Stimulated activated naive CD8-positive, alpha-beta T cell treated with anti-CD3 and anti-CD28 coated beads, Interleukin-15, amount 100 ng/mL, for 72 hours (primary cell): Measurements from ENCODE around the gene PRKN.

Experiments
- ATAC-seq: fragments of 150-1000 bp; cut with Tn5 transposase; 2 replicates; pipeline ENCODE4 v1.10.0; 2021; ENCODE audit warnings: mild to moderate bottlenecking, moderate library complexity
- DNase-seq, 2 donors: peaks; one replicate each; pipeline ENCODE4 v3.0.0; 2021 to 2022
- H3K27ac Mint-ChIP-seq, 2 donors: one replicate each; pipeline ENCODE4 v1.8.0; 2022; ENCODE audit warnings: mild to moderate bottlenecking in 2 of 2, mixed read lengths in 2 of 2, moderate library complexity in 2 of 2
- H3K27me3 Mint-ChIP-seq: one replicate; pipeline ENCODE4 v1.8.0; 2022; ENCODE audit warnings: mixed read lengths
- H3K4me1 Mint-ChIP-seq: one replicate; pipeline ENCODE4 v1.8.0; 2022; ENCODE audit warnings: mild to moderate bottlenecking, mixed read lengths
- H3K4me3 Mint-ChIP-seq, 2 donors: one replicate each; pipeline ENCODE4 v1.8.0; 2022; ENCODE audit warnings: mild to moderate bottlenecking in 2 of 2, mixed read lengths in 2 of 2, moderate library complexity in 1 of 2
- H3K9me3 Mint-ChIP-seq, 2 donors: one replicate each; pipeline ENCODE4 v1.8.0; 2022; ENCODE audit warnings: mixed read lengths in 2 of 2

PRKN gene

DNA sequence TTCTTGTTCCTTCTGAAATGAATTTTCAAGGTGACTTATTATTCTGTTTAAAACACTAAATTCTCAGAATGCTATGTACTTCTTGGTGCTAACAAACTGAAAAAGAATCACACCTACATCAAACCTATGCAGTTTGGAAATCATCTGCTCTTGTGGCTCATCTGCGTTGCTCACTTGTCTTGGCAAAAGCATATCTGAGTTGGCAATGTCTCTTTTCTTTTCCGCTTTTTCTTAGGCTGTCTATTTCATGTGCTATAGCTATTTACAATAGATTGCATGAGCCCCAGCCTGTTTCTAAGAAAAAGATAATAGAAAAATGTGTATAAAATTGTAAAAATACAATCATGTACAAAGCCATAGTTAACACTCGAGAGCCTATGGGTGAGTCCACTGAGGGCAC is 1104.8 kb downstream of the PRKN start:
- no peak overlapping the region for H3K27ac Mint-ChIP-seq
- H3K4me1 Mint-ChIP-seq: no peaks in the 10 kb centered on the region
- ATAC-seq (no peak), DNase-seq (no peak)
- H3K9me3 Mint-ChIP-seq: no peaks in the 10 kb centered on the region
- no peaks in the 10 kb centered on the region for H3K27me3 Mint-ChIP-seq
- H3K4me3 Mint-ChIP-seq: no peak overlapping the region

GRCh38 chr6:161618831-161619454 is 1108.6 kb downstream of the PRKN start:
- no peak overlapping the region for H3K27ac Mint-ChIP-seq
- H3K4me1 Mint-ChIP-seq: no peaks in the 10 kb centered on the region
- H3K4me3 Mint-ChIP-seq: no peak overlapping the region
- H3K27me3 Mint-ChIP-seq: no peaks in the 10 kb centered on the region
- ATAC-seq (no peak), DNase-seq (no peak)
- H3K9me3 Mint-ChIP-seq: no peaks in the 10 kb centered on the region

GRCh38 chr6:161613711-161614110 is 1113.9 kb downstream of the PRKN start:
- H3K27me3 Mint-ChIP-seq: no peaks in the 10 kb centered on the region
- H3K4me3 Mint-ChIP-seq: no peak overlapping the region

GRCh38 chr6:161608771-161609170 is 1118.8 kb downstream of the PRKN start:
- H3K27ac Mint-ChIP-seq: no peak overlapping the region
- no peaks in the 10 kb centered on the region for H3K4me1 Mint-ChIP-seq
- H3K4me3 Mint-ChIP-seq: no peak overlapping the region
- no peaks in the 10 kb centered on the region for H3K27me3 Mint-ChIP-seq
- H3K9me3 Mint-ChIP-seq: peaks cover 8 to 16% of the 10 kb centered on the region in 2 donors
- DNase-seq (no peak), ATAC-seq (no peak)

More at GRCh38 chr6:161613711-161614110, 1113.9 kb downstream of the PRKN start:
- Mint-ChIP-seq H3K27ac (no peak overlapping the region), H3K9me3 (peaks cover 8% of the 10 kb centered on the region in 2 donors), H3K4me1 (no peaks in the 10 kb centered on the region)
- DNase-seq (no peak), ATAC-seq (no peak)

- H3K27me3 Mint-ChIP-seq: no peaks in the 10 kb centered on the region
- DNase-seq (no peak), ATAC-seq (no peak)
- no peak overlapping the region for H3K27ac Mint-ChIP-seq
- peaks cover 13 to 16% of the 10 kb centered on the region in 2 donors for H3K9me3 Mint-ChIP-seq
- no peaks in the 10 kb centered on the region for H3K4me1 Mint-ChIP-seq
- H3K4me3 Mint-ChIP-seq: no peak overlapping the region
Measured at GRCh38 chr6:161607696-161608297, 1119.8 kb downstream of the PRKN start.

DNA sequence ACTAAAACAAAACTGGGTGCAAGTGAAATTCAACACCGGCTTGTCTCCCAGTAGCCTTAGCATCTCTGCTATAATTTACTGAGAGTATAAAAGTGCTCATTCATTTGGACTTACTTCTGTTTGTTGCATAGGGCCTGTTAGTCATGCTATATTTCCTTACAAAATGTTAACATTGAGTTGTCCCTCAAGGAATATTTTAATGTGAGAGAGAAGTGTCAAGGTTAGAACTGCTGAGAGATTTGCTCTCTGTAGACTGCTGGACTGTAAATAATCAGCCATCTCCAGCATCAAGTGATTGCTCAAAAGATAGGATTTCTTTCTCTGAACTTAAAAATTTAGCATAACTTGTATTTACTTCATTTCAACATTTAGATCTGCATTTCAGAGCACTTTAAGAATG is 1125.2 kb downstream of the PRKN start:
- ATAC-seq (no peak), DNase-seq (no peak)
- Mint-ChIP-seq H3K27ac (no peak overlapping the region), H3K9me3 (peaks cover 4 to 12% of the 10 kb centered on the region in 2 donors), H3K27me3 (no peaks in the 10 kb centered on the region), H3K4me3 (no peak overlapping the region), H3K4me1 (no peaks in the 10 kb centered on the region)

GRCh38 chr6:161598896-161599295 is 1128.7 kb downstream of the PRKN start:
- H3K27ac Mint-ChIP-seq: no peak overlapping the region
- ATAC-seq: no peak
- no peaks in the 10 kb centered on the region for H3K4me1 Mint-ChIP-seq
- H3K27me3 Mint-ChIP-seq: no peaks in the 10 kb centered on the region
- H3K4me3 Mint-ChIP-seq: no peak overlapping the region
- H3K9me3 Mint-ChIP-seq: peaks cover 4 to 13% of the 10 kb centered on the region in 2 donors
- DNase-seq: no peak

- DNase-seq (no peak), ATAC-seq (no peak)
- H3K27me3 Mint-ChIP-seq: no peaks in the 10 kb centered on the region
- H3K27ac Mint-ChIP-seq: no peak overlapping the region
- H3K4me3 Mint-ChIP-seq: no peak overlapping the region
- H3K9me3 Mint-ChIP-seq: peaks cover 0 to 28% of the 10 kb centered on the region in 2 donors
- H3K4me1 Mint-ChIP-seq: no peaks in the 10 kb centered on the region
Measured at GRCh38 chr6:161596807-161597520, 1130.6 kb downstream of the PRKN start.

DNA sequence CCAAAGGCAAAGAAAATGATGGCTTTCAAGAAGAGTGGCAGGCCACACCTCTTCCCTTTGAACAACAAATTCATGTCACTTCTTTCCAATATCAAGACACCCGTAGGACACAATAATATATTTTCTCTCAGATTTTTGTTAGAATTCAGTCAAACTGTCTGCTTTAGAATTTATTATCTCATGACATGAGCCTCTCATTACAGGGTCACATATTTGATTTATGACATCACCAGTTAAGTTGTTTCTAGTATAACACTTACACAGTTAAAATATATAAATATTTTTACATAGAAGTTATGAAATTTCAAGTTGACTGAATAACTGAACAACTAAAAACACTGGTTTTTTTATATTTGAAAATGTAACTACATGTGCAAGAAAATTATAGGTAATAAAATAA is 1133.2 kb downstream of the PRKN start:
- Mint-ChIP-seq H3K27me3 (no peaks in the 10 kb centered on the region), H3K4me3 (no peak overlapping the region), H3K4me1 (no peaks in the 10 kb centered on the region), H3K9me3 (peaks cover 0 to 28% of the 10 kb centered on the region in 2 donors), H3K27ac (peak overlapping the region in 1 of 2 donors; percentile 29)
- no peak for ATAC-seq
- DNase-seq: no peak

DNA sequence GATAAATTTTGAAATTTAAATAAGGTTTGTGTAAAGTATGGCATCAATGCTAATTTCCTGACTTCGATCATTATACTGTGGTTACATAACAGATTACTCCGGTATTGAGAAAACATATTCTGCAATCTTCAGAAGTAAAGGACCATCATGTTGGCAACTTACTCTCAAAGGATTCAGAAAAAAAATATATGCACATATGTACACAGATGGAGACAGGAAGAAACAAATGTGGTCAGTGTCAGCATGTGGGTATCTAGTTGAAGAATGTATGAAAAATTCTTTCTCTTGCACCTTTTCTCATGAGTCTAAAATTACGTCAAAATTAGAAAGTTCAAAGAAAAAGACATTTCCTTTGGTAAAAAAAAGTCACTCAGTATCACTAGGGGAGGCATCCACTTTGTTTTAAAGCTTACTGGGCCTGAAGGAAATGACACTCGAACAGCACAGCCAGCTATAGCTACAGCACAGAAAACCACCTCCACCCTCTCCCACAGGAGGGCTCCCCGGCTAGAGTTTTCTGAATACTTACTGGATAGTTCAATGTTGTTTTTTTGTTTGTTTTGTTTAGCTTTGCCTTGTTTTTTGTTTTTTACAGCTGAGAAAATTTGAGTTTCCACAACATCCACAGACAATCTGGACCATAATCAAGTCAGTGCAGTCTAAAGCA is 1136.5 kb downstream of the PRKN start:
- no peak overlapping the region for H3K27ac Mint-ChIP-seq
- ATAC-seq (no peak), DNase-seq (no peak)
- H3K4me1 Mint-ChIP-seq: no peaks in the 10 kb centered on the region
- H3K9me3 Mint-ChIP-seq: peaks cover 0 to 22% of the 10 kb centered on the region in 2 donors
- no peak overlapping the region for H3K4me3 Mint-ChIP-seq
- H3K27me3 Mint-ChIP-seq: no peaks in the 10 kb centered on the region

- H3K27ac Mint-ChIP-seq: no peak overlapping the region
- no peaks in the 10 kb centered on the region for H3K9me3 Mint-ChIP-seq
- no peak for DNase-seq
- no peaks in the 10 kb centered on the region for H3K4me1 Mint-ChIP-seq
- no peak for ATAC-seq
- no peak overlapping the region for H3K4me3 Mint-ChIP-seq
- H3K27me3 Mint-ChIP-seq: no peaks in the 10 kb centered on the region
Measured at GRCh38 chr6:161586887-161587286, 1140.7 kb downstream of the PRKN start.

GRCh38 chr6:161584621-161585340 is 1142.8 kb downstream of the PRKN start:
- ATAC-seq (no peak), DNase-seq (no peak)
- peaks cover 0 to 3% of the 10 kb centered on the region in 2 donors for H3K9me3 Mint-ChIP-seq
- no peaks in the 10 kb centered on the region for H3K27me3 Mint-ChIP-seq
- no peaks in the 10 kb centered on the region for H3K4me1 Mint-ChIP-seq
- no peak overlapping the region for H3K4me3 Mint-ChIP-seq
- H3K27ac Mint-ChIP-seq: no peak overlapping the region

DNA sequence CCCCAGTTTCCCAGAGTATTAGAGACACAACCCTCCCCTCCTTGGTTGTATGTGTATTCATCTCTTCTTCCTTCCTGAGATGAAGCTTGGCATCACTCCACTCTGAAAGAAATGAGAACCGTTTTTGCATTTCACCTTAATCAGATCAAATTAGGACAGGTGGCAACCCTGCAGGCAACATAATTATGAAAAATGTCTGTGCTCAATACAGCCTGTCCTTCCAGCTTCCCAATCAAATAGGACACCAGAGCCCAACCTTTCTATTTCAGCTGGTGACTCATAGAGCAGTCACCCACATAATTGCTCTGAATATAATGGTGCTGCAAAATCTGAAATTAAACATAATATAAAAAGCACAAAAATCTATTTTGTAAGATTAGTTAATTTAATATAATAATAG is 1143.5 kb downstream of the PRKN start:
- Mint-ChIP-seq H3K9me3 (peaks cover 0 to 3% of the 10 kb centered on the region in 2 donors), H3K4me3 (no peak overlapping the region), H3K27me3 (no peaks in the 10 kb centered on the region), H3K27ac (no peak overlapping the region), H3K4me1 (no peaks in the 10 kb centered on the region)
- ATAC-seq (no peak), DNase-seq (no peak)

GRCh38 chr6:161583584-161583983 is 1144.0 kb downstream of the PRKN start:
- Mint-ChIP-seq H3K27ac (no peak overlapping the region), H3K4me3 (no peak overlapping the region), H3K4me1 (no peaks in the 10 kb centered on the region), H3K27me3 (no peaks in the 10 kb centered on the region), H3K9me3 (peaks cover 0 to 3% of the 10 kb centered on the region in 2 donors)
- no peak for ATAC-seq
- DNase-seq: no peak

DNA sequence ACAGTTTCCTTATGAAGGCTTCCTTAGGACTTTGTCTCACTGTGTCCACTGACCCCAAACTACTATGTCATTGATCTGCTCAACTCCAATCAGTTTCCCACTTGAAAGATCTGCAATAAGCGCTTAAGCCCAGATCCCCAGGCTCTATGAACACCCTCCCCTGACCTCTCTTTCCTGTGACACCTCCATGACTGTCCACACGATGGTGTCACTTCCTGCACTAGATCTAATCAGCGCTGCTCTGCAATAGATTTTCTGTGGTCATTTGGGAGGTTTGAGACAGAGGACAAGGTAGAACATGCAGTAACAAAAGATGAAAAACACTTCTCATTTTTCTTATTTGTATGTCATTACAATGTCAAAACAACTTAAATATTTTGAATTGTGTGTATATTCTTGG is 1149.1 kb downstream of the PRKN start:
- Mint-ChIP-seq H3K4me1 (no peaks in the 10 kb centered on the region), H3K4me3 (no peak overlapping the region), H3K27ac (no peak overlapping the region), H3K27me3 (no peaks in the 10 kb centered on the region), H3K9me3 (peaks cover 6 to 12% of the 10 kb centered on the region in 2 donors)
- DNase-seq: no peak
- peak; percentile 40 for ATAC-seq
